COLO829 (cell line): ENCODE measurements around the gene ZDHHC22.
A peak's percentile ranks its signal among the peaks of the same experiment; 100 is the strongest.

ENCODE experiments used
- DNase-seq: peaks from one replicate; pipeline ENCODE4 v3.0.0; 2012; ENCODE audit warnings: low spot score

ZDHHC22 gene

GRCh38 chr14:77155083-77155482 lies 13.5 kb upstream of the ZDHHC22 start:
- DNase-seq, result no peak

- DNase-seq, result no peak
Measured at GRCh38 chr14:77154421-77154820, 12.8 kb upstream of the ZDHHC22 start.

GRCh38 chr14:77153802-77154201 lies 12.2 kb upstream of the ZDHHC22 start:
- no peak for DNase-seq

GRCh38 chr14:77151918-77152588 lies 10.5 kb upstream of the ZDHHC22 start:
- DNase-seq, result peak; percentile 72

- peak; percentile 39 for DNase-seq
Measured at GRCh38 chr14:77151245-77151644, 9.7 kb upstream of the ZDHHC22 start.

- DNase-seq, result no peak
Measured at GRCh38 chr14:77148510-77149231, 7.1 kb upstream of the ZDHHC22 start.

- no peak for DNase-seq
Measured at GRCh38 chr14:77145975-77146740, 4.6 kb upstream of the ZDHHC22 start.

- no peak for DNase-seq
Measured at GRCh38 chr14:77144412-77145115, 3.0 kb upstream of the ZDHHC22 start.

- DNase-seq, result no peak
Measured at GRCh38 chr14:77143071-77143470, 1.5 kb upstream of the ZDHHC22 start.

GRCh38 chr14:77142005-77142800 lies 612 bp upstream of the ZDHHC22 start:
- no peak for DNase-seq

- no peak for DNase-seq
Measured at GRCh38 chr14:77140359-77141213, 1.0 kb downstream of the ZDHHC22 start.

- DNase-seq, result no peak
Measured at GRCh38 chr14:77139540-77140358, 1.8 kb downstream of the ZDHHC22 start.

GRCh38 chr14:77139022-77139421 lies 2.6 kb downstream of the ZDHHC22 start:
- no peak for DNase-seq

- peak; percentile 68 for DNase-seq
Measured at GRCh38 chr14:77133720-77134338, 7.8 kb downstream of the ZDHHC22 start.

GRCh38 chr14:77131871-77132486 lies 9.6 kb downstream of the ZDHHC22 start:
- DNase-seq, result no peak

- DNase-seq, result no peak
Measured at GRCh38 chr14:77131206-77131605, 10.4 kb downstream of the ZDHHC22 start.

- no peak for DNase-seq
Measured at GRCh38 chr14:77130386-77130785, 11.2 kb downstream of the ZDHHC22 start.

GRCh38 chr14:77128414-77128891 lies 13.1 kb downstream of the ZDHHC22 start:
- DNase-seq, result no peak
